Right lobe of liver (tissue), 6 donors: ENCODE measurements around the gene LHFPL2. TPM values are rescaled to one million over a fixed set of nuclear protein-coding genes. Genes with fewer than 3 reads are reported as not detected.

Source experiments
- ATAC-seq, 4 donors: fragments of 200-7000 bp; cut with Tn5 transposase; one replicate each; pipeline ENCODE4 v1.9.1; 2020; ENCODE audit warnings: mild to moderate bottlenecking in 4 of 4, moderate library complexity in 4 of 4
- DNase-seq, 3 donors: peaks; one replicate each; pipeline ENCODE4 v3.0.0-alpha.2; 2020
- H3K27ac ChIP-seq, 3 donors: fragments of 200-600 bp; one replicate each; pipeline ENCODE4 v1.8.0; 2022
- H3K27me3 ChIP-seq, 2 donors: fragments of 200-600 bp; one replicate each; pipeline ENCODE4 v1.8.0; 2022
- H3K36me3 ChIP-seq, 4 donors: fragments of 200-600 bp; sonication (generic) in 1 of 4; one replicate each; pipeline versions ENCODE4 v1.5.1 to v1.8.0; 2017 to 2022; ENCODE audit warnings: control low read depth in 1 of 4
- H3K4me1 ChIP-seq, 4 donors: fragments of 200-600 bp; sonication (generic) in 1 of 4; one replicate each; pipeline versions ENCODE4 v1.5.1 to v1.8.0; 2017 to 2022; ENCODE audit warnings: control low read depth in 1 of 4
- H3K4me3 ChIP-seq, 3 donors: fragments of 200-600 bp; one replicate each; pipeline ENCODE4 v1.8.0; 2022
- H3K9me3 ChIP-seq, 4 donors: fragments of 200-600 bp; sonication (generic) in 1 of 4; one replicate each; pipeline versions ENCODE4 v1.5.1 to v1.8.0; 2017 to 2022; ENCODE audit warnings: control low read depth in 1 of 4
- CTCF ChIP-seq, 4 donors: fragments of 200-600 bp in 3 of 4; fragments of 450-650 bp in 1 of 4; IDR thresholded peaks; one replicate each; pipeline versions ENCODE4 v1.5.1 to v1.8.0; 2016 to 2022; ENCODE audit warnings: antibody characterized with exemption in 4 of 4, mild to moderate bottlenecking in 2 of 4
- POLR2A ChIP-seq: fragments of 450-650 bp; IDR thresholded peaks from one replicate; pipeline ENCODE4 v1.6.1; 2017; ENCODE audit warnings: antibody characterized with exemption, mild to moderate bottlenecking
- WGBS: methylation state at CpG from one replicate; pipeline ENCODE4 v1.1.6; 2018; ENCODE audit warnings: low coverage, low lambda C conversion rate; ENCODE audit not compliant: insufficient coverage; ENCODE audit errors: missing lambda C conversion rate; 5-methylcytosine and 5-hydroxymethylcytosine counted together
- intact Hi-C, 2 donors: fragments of 100-400 bp; cut with DNase I; formaldehyde crosslinking; loops; one replicate each; pipeline versions ENCODE4 v1.11.2 to v1.14.1; 2022
- total RNA-seq, 6 experiments: library from RNA; depleted of rRNA in 2 of 6; stranded (reverse); fragments of >200 nt in 2 of 6; fragmentation: NEBNext Ultra II Directional in 3 of 6; extraction: Animal tissue kit (Norgen Biotek cat#: 25700) in 3 of 6; gene quantifications; one replicate each; pipeline versions ENCODE4 v1.1.0 to v1.2.4, GENCODE V29; 2016 to 2023
- donor health status: DM: no; HTN: yes; CAD: no.
- donor health status: DM: no; HTN: no; CAD: no.
- donor health status: DM: no; HTN: no; CAD: no.
- donor health status: DM: no; HTN: yes; CAD: no.
- donor health status: DM: no; HTN: yes; CAD: no.

The LHFPL2 gene
- total RNA-seq, 6 experiments from 2014 or later = 2.6 to 11.8 (median 4.3) TPM

- TF ChIP-seq CTCF (IDR thresholded peaks at IDR 0.05) (no peak), POLR2A (no peak)
- 82% methylated on average over 4 of the region's 4 CpGs for WGBS
- Histone ChIP-seq H3K4me1 (no peaks in the 10 kb centered on the region), H3K27ac (peak overlapping the region in 1 of 3 donors; percentile 26), H3K27me3 (no peaks in the 10 kb centered on the region), H3K9me3 (no peaks in the 10 kb centered on the region), H3K36me3 (no peaks in the 10 kb centered on the region), H3K4me3 (no peak overlapping the region)
- DNase-seq = no peak
- no peak for ATAC-seq
- intact Hi-C loops = no loop called here
These were observed 9.5 kb downstream of the LHFPL2 start for GRCh38 chr5:78638973-78639669.

GRCh38 chr5:78638423-78638822, 10.1 kb downstream of the LHFPL2 start:
- Histone ChIP-seq H3K36me3 (no peaks in the 10 kb centered on the region), H3K9me3 (no peaks in the 10 kb centered on the region), H3K27me3 (no peaks in the 10 kb centered on the region), H3K4me3 (no peak overlapping the region), H3K27ac (no peak overlapping the region), H3K4me1 (no peaks in the 10 kb centered on the region)
- intact Hi-C loops = no loop called here
- ATAC-seq (peak; percentile 76 to 88 (median 82)), DNase-seq (peak in 1 of 3 donors; percentile 56)
- WGBS = 52% methylated on average over 10 of the region's 10 CpGs
- no peak for TF ChIP-seq POLR2A
- TF ChIP-seq CTCF (IDR thresholded peaks at IDR 0.05) = no peak

- no peak for ATAC-seq
- H3K36me3 ChIP-seq = no peaks in the 10 kb centered on the region
- no peaks in the 10 kb centered on the region for H3K27me3 ChIP-seq
- no peaks in the 10 kb centered on the region for H3K9me3 ChIP-seq
- DNase-seq = no peak
- no peak for TF ChIP-seq CTCF (IDR thresholded peaks at IDR 0.05)
- no peak for TF ChIP-seq POLR2A
- H3K4me3 ChIP-seq = no peak overlapping the region
- no peak overlapping the region for H3K27ac ChIP-seq
- 93% methylated on average over 2 of the region's 5 CpGs for WGBS
- H3K4me1 ChIP-seq = no peaks in the 10 kb centered on the region
- intact Hi-C loops = no loop called here
These were observed 11.1 kb downstream of the LHFPL2 start for GRCh38 chr5:78637468-78637867.

GRCh38 chr5:78636682-78637081, 11.9 kb downstream of the LHFPL2 start:
- intact Hi-C loops = no loop called here
- ATAC-seq (no peak), DNase-seq (no peak)
- Histone ChIP-seq H3K4me1 (no peaks in the 10 kb centered on the region), H3K4me3 (no peak overlapping the region), H3K9me3 (no peaks in the 10 kb centered on the region), H3K36me3 (no peaks in the 10 kb centered on the region), H3K27ac (no peak overlapping the region), H3K27me3 (no peaks in the 10 kb centered on the region)
- WGBS = 88% methylated on average over 1 of the region's 1 CpG
- TF ChIP-seq CTCF (IDR thresholded peaks at IDR 0.05) (no peak), POLR2A (no peak)
